HG03064 (cell line): ENCODE measurements around the gene EXOC6B.
"Not testable (repeated sequence)": the region's sequence is repeated elsewhere in the genome, so short reads cannot be mapped to it uniquely, and the experiment has no call there.

ENCODE experiments used
- ATAC-seq: cut with Tn5 transposase; IDR thresholded peaks from one replicate; pipeline ENCODE4 v1.9.1; 2021; ENCODE audit warnings: low read depth; ENCODE audit not compliant: unreplicated experiment

EXOC6B gene

DNA sequence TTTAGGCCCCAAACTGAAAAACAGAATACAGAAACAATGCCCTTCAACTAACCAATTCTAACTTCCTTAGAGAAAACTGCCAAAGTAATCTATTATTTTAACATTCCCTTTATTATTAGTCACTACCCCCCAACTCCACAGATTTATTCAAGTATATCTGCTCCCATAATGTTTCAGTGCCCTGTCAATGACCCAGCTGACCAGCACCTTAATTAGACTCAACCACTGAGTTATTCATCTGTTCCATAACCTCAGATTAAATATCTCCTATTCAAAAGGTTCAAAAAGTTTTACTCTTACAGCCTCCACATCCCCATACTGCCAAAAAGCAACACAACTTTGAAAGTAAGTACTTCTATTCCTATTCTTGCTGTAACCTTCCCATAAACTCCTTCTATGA lies 202.4 kb downstream of the EXOC6B start:
- no peak for ATAC-seq

DNA sequence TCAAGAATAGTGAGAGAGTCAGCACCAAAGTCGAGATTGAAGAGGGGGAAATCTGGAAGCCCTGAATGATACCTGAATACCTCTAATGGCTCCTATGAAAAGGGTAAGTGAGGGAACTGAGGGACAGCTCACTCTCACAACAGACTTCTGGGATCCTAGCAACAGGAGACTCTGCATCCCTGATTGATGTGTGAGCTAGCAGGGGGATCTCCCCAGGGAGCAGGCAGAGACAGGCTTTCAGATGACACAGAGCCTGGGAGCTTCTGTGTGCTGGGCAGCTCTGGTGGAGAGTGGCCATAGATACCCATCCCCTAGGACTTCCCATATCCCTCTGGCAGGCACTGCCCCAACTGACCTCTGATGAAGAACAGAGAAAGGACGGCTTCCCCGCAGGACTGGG lies 206.2 kb downstream of the EXOC6B start:
- ATAC-seq, result no peak

DNA sequence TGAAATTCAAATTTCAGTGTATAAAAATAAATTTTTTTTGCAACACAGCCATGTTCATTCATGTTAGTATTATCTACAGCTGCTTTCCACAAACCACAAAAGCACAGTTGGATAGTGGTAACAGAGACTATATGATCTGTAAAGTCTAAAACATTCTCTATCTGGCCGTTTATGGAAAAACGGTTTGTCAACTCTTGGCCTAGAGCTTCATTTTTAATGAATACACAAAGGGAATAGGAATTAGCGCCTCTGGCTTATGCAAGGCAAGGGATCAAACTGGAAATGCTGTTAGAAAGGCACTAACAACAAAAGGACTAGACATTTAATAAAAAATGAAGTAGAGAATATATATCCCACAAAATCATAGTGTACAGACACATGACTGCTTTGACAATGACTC lies 211.9 kb downstream of the EXOC6B start:
- no peak for ATAC-seq

DNA sequence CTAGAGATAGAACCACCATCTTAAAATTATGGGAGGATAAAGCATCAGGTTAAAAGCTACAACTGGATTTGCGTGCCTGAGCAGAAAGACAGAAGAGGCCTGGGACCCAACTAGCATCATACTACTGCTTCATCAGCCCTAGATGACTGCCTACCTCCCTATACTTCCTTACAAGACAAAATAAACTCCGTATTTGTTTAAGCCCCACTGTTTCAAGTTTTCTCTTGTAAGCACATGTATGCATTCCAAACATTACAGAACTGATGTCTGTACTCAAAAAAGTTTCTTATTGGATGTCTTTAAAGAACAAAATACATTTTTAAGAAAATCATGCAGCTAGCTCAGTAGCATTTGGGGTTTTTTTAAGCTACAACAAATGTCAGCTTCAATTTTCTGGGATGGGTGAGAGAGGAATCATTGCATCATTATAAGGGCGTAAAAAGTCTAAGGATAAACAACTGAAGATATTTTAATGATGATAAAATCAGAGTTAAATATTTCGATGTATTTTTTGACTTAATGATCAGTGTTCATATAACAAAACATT lies 213.1 kb downstream of the EXOC6B start:
- ATAC-seq, result no peak

DNA sequence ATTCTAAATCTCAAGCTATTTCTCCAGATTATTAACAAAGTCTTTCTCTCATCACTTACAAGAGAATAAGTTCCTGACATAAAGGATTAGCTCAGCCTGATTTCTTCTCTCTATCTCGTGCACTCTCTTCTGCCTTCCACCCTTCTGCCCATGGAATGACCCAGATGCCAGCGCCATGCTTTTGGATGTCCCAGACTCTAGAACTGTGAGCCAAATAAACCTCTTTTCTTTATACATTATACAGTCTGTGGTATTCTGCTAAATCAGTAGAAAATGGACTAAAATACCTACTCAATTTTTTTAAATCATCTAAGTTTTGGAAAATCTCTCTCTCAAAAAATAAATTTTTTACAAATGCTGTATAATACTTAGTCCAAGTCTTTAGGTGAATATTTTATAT lies 218.6 kb downstream of the EXOC6B start:
- ATAC-seq, result no peak

DNA sequence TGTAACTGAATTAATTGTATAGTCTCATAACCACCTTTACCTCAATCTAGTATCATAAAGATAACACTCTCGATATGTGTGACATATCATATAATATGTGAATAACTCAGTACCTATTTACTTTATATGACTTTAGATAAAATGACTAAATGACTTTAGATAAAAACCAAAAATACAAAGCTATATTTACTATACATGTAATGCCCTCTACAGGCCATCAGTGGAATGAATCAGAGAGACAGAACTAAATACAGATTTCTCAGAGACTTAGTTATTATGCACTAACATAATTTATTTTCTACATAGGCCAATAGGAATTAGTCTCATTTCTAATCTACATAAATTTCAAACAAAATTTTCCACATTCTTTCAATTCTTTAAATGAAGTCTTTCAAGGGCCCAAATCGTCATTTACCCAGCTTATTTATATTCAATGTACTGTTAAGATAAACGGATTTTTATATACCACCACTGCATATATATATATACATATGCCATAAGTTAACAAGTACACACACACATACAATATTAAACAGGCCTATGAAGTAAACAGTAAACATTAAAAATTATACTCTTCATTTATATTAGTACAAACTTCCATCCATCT lies 219.9 kb downstream of the EXOC6B start:
- ATAC-seq, result no peak

DNA sequence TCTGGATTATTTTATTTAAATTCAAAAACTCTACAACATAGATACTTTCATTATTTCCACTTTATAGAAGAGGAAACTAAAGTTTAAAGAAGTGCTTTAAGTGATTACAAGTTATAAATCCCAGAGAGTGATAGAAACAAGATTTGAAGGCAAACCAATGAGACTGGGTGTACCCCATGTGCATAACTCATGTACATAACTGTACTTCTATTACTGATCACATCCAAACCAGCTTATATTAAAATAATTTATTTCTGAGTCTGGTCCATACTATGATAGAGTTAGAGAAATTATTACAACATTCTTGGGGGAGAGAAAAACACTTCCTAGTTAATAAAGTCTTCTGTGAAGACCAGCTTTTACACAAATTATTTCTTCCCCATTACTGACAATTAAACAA lies 221.4 kb downstream of the EXOC6B start:
- no peak for ATAC-seq

DNA sequence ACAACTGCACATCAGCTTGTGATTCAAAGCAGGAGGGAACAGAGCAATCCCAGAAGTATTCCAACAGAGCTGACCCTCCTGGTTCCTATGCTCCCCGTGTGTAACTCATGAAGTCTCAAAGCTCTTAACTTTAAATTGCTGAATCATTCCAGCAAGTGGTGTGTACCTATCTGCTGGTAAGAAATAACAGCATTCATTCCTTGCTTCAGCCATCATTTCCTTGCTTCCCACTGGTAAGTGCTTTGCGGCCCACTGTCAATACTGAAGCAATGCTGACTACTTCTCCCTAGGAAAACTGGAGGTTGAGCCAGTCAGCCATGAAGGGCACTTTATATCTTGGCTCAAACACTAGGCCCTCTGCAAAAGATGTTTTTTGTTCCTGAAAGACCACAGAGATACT lies 222.4 kb downstream of the EXOC6B start:
- ATAC-seq, result no peak

DNA sequence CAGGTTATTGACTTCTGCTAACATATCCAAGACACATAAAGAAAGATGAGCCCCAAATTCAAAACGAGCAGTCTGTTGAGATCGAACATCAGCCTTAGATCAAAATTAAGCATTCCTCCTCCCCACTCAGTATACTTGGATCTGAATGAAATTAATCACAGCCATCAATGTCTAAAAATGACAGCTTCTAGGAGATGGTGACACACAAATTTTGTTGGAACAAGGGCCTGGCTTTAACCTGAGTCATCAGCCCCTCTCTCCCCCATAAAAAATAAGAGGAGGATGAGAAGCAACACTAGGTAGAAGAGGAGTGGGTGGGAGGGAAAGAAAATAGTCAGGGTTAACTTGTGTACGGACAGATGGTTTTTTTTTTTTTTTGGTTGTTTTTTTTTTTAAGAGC lies 223.1 kb downstream of the EXOC6B start:
- no peak for ATAC-seq

DNA sequence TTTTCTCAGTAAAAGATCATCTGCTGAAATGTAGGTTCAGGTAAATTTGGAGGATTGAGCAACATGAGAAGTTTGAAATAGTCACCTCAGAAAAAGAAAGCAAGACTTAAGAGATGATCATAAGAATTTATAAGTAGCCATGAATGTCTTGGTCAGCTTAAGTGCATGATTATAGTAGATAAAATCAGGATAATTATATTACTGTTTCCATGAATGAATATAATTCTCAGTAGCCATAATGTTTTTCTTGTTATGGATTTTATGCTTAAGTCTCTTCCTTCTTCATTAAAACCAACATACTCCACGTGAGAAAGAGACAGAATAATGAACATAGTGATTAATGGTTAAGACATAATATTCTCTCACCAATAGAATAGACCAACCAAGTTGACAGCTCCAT lies 223.7 kb downstream of the EXOC6B start:
- ATAC-seq, result no peak

DNA sequence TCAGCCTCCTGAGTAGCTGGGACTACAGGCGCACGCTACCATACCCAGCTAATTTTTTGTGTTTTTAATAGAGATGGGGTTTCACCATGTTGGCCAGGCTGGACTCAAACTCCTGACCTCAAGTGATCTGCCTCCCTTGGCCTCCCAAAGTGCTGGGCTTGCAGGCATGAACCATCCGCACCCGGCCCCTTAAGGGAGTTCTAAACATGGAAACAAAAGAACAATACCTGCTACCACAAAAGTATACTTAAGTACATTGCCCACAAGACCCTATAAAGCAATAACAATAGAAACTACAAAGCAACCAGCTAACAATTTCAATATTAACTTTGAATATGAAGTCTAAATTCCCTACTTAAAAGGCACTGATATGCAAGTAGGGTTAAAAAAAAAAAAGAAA lies 242.0 kb downstream of the EXOC6B start:
- not testable (repeated sequence) for ATAC-seq

DNA sequence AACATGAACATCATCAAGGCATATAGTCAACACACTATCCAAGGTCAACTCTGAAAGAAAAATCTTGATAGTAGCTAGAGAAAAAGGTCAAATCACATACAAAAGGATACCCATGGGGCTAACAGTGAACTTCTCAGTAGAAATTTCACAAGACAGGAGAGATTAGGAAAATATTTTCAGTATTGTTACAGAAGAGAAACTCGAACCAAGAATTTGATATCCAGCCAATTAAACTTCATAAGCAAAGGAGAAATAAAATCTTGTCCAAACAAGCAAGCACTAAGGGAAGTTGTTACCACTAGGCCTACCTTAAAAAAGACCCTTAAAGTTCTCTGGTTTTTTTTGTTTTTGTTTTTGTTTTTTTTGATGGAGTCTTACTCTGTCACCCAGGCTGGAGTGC lies 242.5 kb downstream of the EXOC6B start:
- no peak for ATAC-seq

DNA sequence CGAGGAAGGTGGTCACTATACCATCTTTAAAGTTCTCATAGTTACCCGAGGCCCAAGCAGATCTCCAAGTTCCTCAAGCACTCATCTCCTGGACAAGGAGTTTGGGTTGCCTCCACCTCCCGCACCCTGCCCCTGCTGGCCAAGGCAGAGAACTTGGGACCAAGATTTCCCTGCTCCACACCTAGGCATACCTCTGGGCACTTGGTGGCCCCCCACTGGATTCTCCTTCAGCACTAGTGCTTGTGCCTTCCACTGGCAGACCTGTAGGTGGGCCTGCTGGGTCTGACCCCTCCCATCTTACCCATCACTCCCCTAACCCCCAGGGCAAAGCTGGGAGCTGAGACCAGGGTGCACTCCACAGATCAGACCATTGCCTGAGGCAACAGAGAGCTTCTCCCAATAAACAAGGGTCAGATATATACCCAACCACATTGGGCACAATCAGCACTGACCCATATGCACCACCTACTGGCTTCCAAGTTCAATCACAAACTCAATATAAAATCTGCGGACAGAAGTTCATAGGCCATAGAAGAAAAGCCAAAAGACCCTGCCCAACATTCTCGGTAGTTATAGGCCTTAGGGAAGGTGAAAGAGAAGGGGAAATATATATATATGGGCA lies 244.2 kb downstream of the EXOC6B start:
- ATAC-seq, result no peak

DNA sequence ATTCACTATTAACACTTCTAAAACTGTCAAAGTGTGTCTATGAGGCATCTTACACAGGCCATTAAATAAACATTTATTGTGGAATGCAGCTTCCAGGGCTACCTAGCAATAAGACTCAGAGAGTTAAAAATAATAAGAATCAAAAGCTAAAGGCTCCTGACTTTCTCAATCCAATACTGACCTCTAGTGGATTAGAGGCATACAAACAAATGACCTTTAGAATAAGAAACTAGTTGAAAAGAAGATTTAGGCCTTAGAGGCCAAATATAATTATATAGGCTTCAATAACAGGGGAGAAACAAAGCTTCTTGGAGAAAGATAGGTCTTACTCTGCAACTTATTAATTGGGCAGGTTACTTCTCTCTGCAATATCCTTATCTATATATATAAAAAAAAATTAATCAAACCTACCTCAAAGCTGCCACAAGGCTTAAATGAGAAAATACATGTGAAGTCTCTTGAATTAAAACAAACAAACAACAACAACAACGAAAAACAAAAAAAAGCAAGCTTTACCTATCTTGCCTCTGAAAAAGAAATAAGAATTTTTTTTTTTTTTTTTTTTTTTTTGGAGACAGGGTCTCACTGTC lies 246.1 kb downstream of the EXOC6B start:
- no peak for ATAC-seq

DNA sequence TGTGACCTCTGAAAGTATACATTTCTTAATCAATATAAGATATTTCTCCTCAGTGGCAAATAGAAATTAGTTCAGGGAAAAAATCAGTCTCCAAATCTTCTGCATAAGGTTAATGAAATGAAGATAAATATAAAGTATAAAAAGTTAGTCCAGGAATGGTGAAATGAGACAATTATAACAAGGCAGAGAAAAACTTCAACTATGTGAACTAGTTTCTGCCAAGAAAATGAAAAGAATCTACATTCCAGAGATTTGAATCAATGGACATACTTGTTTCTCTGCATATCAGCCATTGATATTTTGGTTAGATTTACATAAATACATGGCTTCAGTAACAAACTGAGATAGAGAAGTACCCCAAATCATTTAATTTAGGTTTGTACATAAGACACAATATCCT lies 249.0 kb downstream of the EXOC6B start:
- ATAC-seq, result no peak

DNA sequence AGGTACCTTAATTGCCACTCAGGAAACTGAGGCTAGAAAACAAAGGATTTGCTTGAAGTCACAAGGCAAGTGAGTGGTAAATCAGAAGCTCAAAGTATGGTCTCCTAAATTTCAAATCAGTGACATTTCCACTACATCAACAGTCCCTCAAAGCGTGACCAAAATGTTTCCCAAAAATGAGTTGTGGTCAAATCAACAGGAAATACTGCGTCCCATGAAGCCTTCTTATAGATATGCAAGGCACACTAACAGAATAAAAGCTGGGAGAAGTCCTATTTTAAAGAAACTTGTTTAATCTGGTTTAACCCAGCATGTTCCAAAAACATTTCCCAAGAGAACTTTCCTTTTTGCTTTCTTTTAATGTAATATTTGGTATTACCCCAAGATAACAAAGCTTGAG lies 249.4 kb downstream of the EXOC6B start:
- ATAC-seq, result no peak

DNA sequence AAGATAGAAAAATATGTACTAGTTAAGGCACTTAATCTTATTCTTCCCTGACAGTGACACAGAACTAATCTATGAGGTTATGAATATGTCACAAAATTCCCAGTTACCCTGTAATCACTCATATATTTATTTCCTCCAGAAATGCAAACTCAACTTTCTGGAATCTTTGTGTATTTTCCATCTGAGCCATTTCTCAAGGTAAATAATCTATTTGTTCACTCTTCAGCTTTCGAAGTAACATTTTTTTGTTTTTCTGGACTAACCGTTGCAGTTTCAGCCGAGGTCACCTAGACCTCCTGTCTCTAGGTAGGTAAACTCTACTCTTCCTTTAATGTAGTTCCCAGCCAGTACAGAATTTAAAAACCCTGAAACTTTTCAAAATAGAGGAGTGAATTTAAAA lies 250.9 kb downstream of the EXOC6B start:
- no peak for ATAC-seq

DNA sequence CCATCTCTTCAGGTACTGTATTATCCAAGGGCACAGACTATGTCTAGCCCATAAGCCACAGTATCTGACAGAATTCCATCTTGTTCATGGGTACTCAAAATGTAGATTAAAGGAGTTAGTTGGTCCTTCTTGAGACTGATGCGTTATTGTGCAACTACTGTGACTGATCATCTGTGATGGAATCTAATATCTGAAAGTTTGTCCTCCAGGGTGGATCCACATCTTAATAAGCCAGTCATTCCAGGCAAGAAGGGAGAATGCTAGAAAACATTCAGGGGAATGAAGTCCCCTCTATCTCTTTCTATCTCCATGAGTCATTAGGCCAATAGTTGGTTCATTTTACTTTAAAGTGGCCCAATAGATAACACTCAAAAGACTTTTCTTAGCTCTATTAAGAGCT lies 252.6 kb downstream of the EXOC6B start:
- no peak for ATAC-seq

DNA sequence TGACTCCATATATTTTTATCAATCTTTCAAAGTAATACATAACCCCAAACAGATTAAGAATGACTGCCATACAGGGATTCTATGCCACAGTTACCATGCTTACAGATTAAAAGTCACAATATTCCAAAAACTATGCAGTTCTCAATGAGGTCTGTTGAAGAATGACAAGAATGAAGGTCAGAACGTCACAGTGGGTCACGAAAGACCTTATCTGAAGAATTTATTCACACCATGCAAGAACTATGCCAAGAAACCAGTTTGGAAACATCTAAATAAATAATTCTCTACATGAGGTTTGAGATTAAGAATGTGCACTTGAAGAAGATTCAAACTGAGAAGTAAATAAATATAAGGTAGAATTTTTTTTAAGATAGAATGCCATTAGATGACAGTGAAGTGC lies 253.3 kb downstream of the EXOC6B start:
- no peak for ATAC-seq

DNA sequence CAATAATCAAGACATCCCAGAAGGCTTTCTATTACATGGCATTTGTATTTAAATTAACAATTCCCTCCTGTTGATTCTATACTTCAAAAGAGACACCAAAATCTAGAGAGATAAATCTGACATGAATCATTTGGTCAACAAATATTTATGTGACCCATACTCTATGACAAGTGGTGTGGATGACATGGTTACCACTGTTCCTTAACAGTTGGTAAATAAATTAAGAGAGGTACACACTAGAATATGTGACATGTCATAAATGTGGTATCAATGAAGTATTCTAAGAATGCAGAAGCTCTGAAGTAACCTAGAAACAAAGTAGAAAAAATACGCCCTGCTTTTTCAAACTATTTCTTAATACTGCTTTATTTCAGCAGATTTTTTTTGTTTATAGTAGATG lies 255.4 kb downstream of the EXOC6B start:
- no peak for ATAC-seq

DNA sequence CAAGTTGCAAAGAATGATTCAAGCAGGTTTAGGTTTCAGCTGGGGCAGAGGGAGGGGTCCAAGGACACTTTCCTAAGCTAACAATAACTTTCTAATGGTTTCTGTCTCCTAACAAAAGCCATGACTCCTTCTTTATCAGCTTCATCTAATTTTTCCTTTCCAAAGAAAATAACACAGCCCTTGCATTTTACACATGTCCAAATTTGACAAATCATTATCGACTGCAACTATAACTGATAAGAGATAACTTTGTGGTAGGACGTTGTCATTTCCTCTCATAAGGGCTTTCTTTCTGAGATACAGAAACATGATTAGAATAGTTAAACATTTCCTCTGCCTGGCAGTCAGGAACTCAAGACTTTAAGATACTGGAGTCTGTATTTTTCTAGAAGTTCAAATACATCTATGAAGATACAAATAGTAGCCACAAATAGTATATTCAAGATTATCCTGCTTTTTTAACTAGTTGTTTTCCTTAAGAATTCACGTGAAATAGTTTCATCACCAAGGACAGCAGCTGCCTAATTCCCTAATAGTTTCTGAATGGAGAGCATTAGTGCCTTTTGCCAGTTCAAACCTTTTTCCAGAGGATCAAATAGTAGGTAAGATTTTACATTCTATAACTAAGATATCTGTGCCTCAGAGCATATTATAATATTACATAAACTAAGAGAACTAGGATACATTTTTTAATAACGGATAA lies 263.2 kb downstream of the EXOC6B start:
- no peak for ATAC-seq
